OCI-LY1 (cell line): ENCODE results near the gene CAT.

ENCODE experiments used
- H2AFZ ChIP-seq: fragments of 200-600 bp; sonication (generic), shearing (Covaris generic); 2 replicates; pipeline ENCODE4 v1.6.0; 2014; ENCODE audit warnings: antibody characterized with exemption, mild to moderate bottlenecking, low read length
- H3F3A ChIP-seq: fragments of 200-600 bp; sonication (generic), shearing (Covaris generic); 2 replicates; pipeline ENCODE4 v1.6.0; 2014; ENCODE audit warnings: mild to moderate bottlenecking, antibody characterized with exemption, low read length, moderate library complexity; ENCODE audit not compliant: insufficient read depth
- H3K27ac ChIP-seq: fragments of 200-600 bp; sonication (generic); 2 replicates; pipeline ENCODE4 v1.5.1; 2014; ENCODE audit warnings: low read length, mixed run types, mild to moderate bottlenecking, low read depth; ENCODE audit not compliant: poor library complexity, severe bottlenecking
- H3K27me3 ChIP-seq: fragments of 200-600 bp; sonication (generic); 2 replicates; pipeline ENCODE4 v1.6.0; 2014; ENCODE audit warnings: antibody characterized with exemption, mild to moderate bottlenecking, low read length, moderate library complexity; ENCODE audit not compliant: insufficient read depth
- H3K36me3 ChIP-seq: fragments of 200-600 bp; sonication (generic); 2 replicates; pipeline ENCODE4 v1.6.1; 2014; ENCODE audit warnings: mild to moderate bottlenecking, antibody characterized with exemption, low read length, moderate library complexity, mixed read lengths; ENCODE audit not compliant: insufficient read depth
- H3K4me1 ChIP-seq: fragments of 200-600 bp; sonication (generic); 2 replicates; pipeline ENCODE4 v1.5.1; 2014; ENCODE audit warnings: mild to moderate bottlenecking, low read length, moderate library complexity; ENCODE audit not compliant: insufficient read depth, severe bottlenecking
- H3K4me2 ChIP-seq: fragments of 200-600 bp; sonication (generic), shearing (Covaris generic); 2 replicates; pipeline ENCODE4 v1.6.1; 2014; ENCODE audit warnings: low read length
- H3K4me3 ChIP-seq: fragments of 200-600 bp; sonication (generic); 2 replicates; pipeline ENCODE4 v1.5.1; 2014; ENCODE audit warnings: low read length, low read depth, mild to moderate bottlenecking, mixed read lengths; ENCODE audit not compliant: poor library complexity, severe bottlenecking
- H3K79me2 ChIP-seq: fragments of 200-600 bp; shearing (Covaris generic); 2 replicates; pipeline ENCODE4 v1.6.1; 2016; ENCODE audit warnings: mixed run types, low read length, mixed read lengths; ENCODE audit not compliant: insufficient read depth
- H3K9ac ChIP-seq: fragments of 200-600 bp; sonication (generic), shearing (Covaris generic); 2 replicates; pipeline ENCODE4 v1.6.1; 2014; ENCODE audit warnings: mild to moderate bottlenecking, low read length, mixed read lengths
- H3K9me2 ChIP-seq: fragments of 200-600 bp; sonication (generic), shearing (Covaris generic); 2 replicates; pipeline ENCODE4 v1.6.1; 2014; ENCODE audit warnings: low read depth, mild to moderate bottlenecking, low read length, mixed read lengths
- H3K9me3 ChIP-seq: fragments of 200-600 bp; shearing (Covaris generic); 2 replicates; pipeline ENCODE4 v1.6.1; 2014; ENCODE audit warnings: low read length, mixed read lengths
- H4K20me1 ChIP-seq: fragments of 200-600 bp; sonication (generic), shearing (Covaris generic); 2 replicates; pipeline ENCODE4 v1.6.0; 2016; ENCODE audit warnings: mild to moderate bottlenecking, low read length; ENCODE audit not compliant: insufficient read depth
- EZH2 ChIP-seq: fragments of 200-600 bp; sonication (generic), shearing (Covaris generic); IDR thresholded peaks from 2 replicates; pipeline ENCODE4 v1.8.0; 2017; ENCODE audit warnings: borderline replicate concordance, mixed run types, mild to moderate bottlenecking, antibody characterized with exemption, low read length, moderate library complexity, mixed read lengths
- TF ChIP-seq, protein P1 (sequence below): fragments of 200-600 bp; sonication (generic), shearing (Covaris generic); IDR thresholded peaks from 2 replicates; pipeline ENCODE4 v1.5.1; 2017; ENCODE audit warnings: mild to moderate bottlenecking, antibody characterized with exemption, low read length, moderate library complexity, mixed read lengths

CAT gene

DNA sequence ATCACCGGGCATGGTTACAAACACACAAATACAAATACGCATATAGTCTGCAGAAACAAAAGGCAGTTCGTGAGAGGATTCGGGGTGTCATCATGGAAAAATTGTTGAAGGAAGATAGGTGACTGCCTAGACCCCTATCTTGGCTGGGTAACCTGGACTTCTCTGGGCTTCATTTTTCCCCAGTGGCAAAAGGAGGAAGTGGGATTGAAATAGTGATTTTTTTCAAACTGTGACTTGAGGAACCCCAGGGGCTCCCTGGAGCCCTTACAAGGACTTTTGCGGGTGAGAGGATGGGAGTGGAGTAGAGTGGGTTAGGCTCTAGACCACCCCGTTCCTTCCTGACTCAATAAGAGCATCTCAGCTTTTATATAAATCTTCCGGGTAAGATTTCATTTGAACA lies 75.9 kb downstream of the CAT start:
- Histone ChIP-seq H2AFZ (no peak overlapping the region), H3K27ac (no peak overlapping the region), H3K4me3 (no peak overlapping the region), H3K27me3 (no peaks in the 10 kb centered on the region), H3F3A (no peaks in the 10 kb centered on the region), H4K20me1 (no peaks in the 10 kb centered on the region), H3K9ac (no peak overlapping the region), H3K79me2 (no peaks in the 10 kb centered on the region), H3K4me1 (no peaks in the 10 kb centered on the region), H3K4me2 (no peak overlapping the region), H3K36me3 (no peaks in the 10 kb centered on the region), H3K9me2 (no peaks in the 10 kb centered on the region), H3K9me3 (no peaks in the 10 kb centered on the region)
- TF ChIP-seq, protein P1, sequence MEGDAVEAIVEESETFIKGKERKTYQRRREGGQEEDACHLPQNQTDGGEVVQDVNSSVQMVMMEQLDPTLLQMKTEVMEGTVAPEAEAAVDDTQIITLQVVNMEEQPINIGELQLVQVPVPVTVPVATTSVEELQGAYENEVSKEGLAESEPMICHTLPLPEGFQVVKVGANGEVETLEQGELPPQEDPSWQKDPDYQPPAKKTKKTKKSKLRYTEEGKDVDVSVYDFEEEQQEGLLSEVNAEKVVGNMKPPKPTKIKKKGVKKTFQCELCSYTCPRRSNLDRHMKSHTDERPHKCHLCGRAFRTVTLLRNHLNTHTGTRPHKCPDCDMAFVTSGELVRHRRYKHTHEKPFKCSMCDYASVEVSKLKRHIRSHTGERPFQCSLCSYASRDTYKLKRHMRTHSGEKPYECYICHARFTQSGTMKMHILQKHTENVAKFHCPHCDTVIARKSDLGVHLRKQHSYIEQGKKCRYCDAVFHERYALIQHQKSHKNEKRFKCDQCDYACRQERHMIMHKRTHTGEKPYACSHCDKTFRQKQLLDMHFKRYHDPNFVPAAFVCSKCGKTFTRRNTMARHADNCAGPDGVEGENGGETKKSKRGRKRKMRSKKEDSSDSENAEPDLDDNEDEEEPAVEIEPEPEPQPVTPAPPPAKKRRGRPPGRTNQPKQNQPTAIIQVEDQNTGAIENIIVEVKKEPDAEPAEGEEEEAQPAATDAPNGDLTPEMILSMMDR: no peak
- no peak for TF ChIP-seq EZH2

- H3K4me3 ChIP-seq: no peak overlapping the region
- H3K4me2 ChIP-seq: no peak overlapping the region
- H3K9ac ChIP-seq: no peak overlapping the region
- no peaks in the 10 kb centered on the region for H3K4me1 ChIP-seq
- no peaks in the 10 kb centered on the region for H3K27me3 ChIP-seq
- no peaks in the 10 kb centered on the region for H3F3A ChIP-seq
- TF ChIP-seq, protein P1: no peak
- TF ChIP-seq EZH2: no peak
- H3K79me2 ChIP-seq: no peaks in the 10 kb centered on the region
- H3K9me2 ChIP-seq: no peaks in the 10 kb centered on the region
- H4K20me1 ChIP-seq: no peaks in the 10 kb centered on the region
- no peak overlapping the region for H2AFZ ChIP-seq
- no peaks in the 10 kb centered on the region for H3K36me3 ChIP-seq
- H3K27ac ChIP-seq: no peak overlapping the region
- H3K9me3 ChIP-seq: no peaks in the 10 kb centered on the region
Observed at GRCh38 chr11:34516247-34517040, 77.7 kb downstream of the CAT start.

GRCh38 chr11:34519595-34520235 lies 81.0 kb downstream of the CAT start:
- Histone ChIP-seq H3K4me1 (no peaks in the 10 kb centered on the region), H3K4me3 (no peak overlapping the region), H4K20me1 (no peaks in the 10 kb centered on the region), H3K27ac (no peak overlapping the region), H3K36me3 (no peaks in the 10 kb centered on the region), H2AFZ (no peak overlapping the region), H3K4me2 (no peak overlapping the region), H3K9ac (no peak overlapping the region), H3F3A (no peaks in the 10 kb centered on the region), H3K9me3 (no peaks in the 10 kb centered on the region), H3K9me2 (no peaks in the 10 kb centered on the region), H3K27me3 (no peaks in the 10 kb centered on the region), H3K79me2 (no peaks in the 10 kb centered on the region)
- TF ChIP-seq, protein P1: no peak
- TF ChIP-seq EZH2: no peak
